ENCODE data around the gene NIPAL3. TPM values are rescaled to one million over a fixed set of nuclear protein-coding genes. Genes with fewer than 3 reads are reported as not detected.
"Not testable (repeated sequence)": the region's sequence is repeated elsewhere in the genome, so short reads cannot be mapped to it uniquely, and the experiment has no call there.

NIPAL3 gene
- total RNA-seq, 1 donor, result 31.8 TPM

- no peaks in the 10 kb centered on the region for H3K27me3 ChIP-seq (ENCODE audit: insufficient read depth, low read length)
- H2AFZ ChIP-seq (ENCODE audit: low read length), result no peak overlapping the region
- H3K79me2 ChIP-seq (ENCODE audit: insufficient read depth, low read length), result no peaks in the 10 kb centered on the region
- no peak for TF ChIP-seq CTCF (IDR thresholded peaks at IDR 0.05; ENCODE audit: extremely low read depth, low read depth, low read length)
- no peaks in the 10 kb centered on the region for H3K4me1 ChIP-seq (ENCODE audit: insufficient read depth, low read length)
- no peak overlapping the region for H3K4me2 ChIP-seq (ENCODE audit: insufficient read depth, low read length)
- no peak overlapping the region for H3K4me3 ChIP-seq (ENCODE audit: insufficient read depth, low read length)
- H3K27ac ChIP-seq (ENCODE audit: low read depth, low read length), result no peak overlapping the region
- no peak for DNase-seq (ENCODE audit: insufficient read length, low spot score, missing footprints)
- H4K20me1 ChIP-seq (ENCODE audit: insufficient read depth, low read length), result no peaks in the 10 kb centered on the region
- H3K36me3 ChIP-seq (ENCODE audit: insufficient read depth, low read length), result no peaks in the 10 kb centered on the region
- no peaks in the 10 kb centered on the region for H3K9me3 ChIP-seq (ENCODE audit: low read depth, low read length)
These were observed 93.3 kb downstream of the NIPAL3 start for GRCh38 chr1:24508911-24509310.

GRCh38 chr1:24513706-24514105 lies 98.1 kb downstream of the NIPAL3 start:
- H3K4me2 ChIP-seq (ENCODE audit: insufficient read depth, low read length), result no peak overlapping the region
- DNase-seq (ENCODE audit: insufficient read length, low spot score, missing footprints), result no peak
- H3K36me3 ChIP-seq (ENCODE audit: insufficient read depth, low read length), result no peaks in the 10 kb centered on the region
- H3K79me2 ChIP-seq (ENCODE audit: insufficient read depth, low read length), result no peaks in the 10 kb centered on the region
- no peak overlapping the region for H2AFZ ChIP-seq (ENCODE audit: low read length)
- H3K4me1 ChIP-seq (ENCODE audit: insufficient read depth, low read length), result no peaks in the 10 kb centered on the region
- no peaks in the 10 kb centered on the region for H3K9me3 ChIP-seq (ENCODE audit: low read depth, low read length)
- no peak overlapping the region for H3K27ac ChIP-seq (ENCODE audit: low read depth, low read length)
- no peak overlapping the region for H3K4me3 ChIP-seq (ENCODE audit: insufficient read depth, low read length)
- no peaks in the 10 kb centered on the region for H4K20me1 ChIP-seq (ENCODE audit: insufficient read depth, low read length)
- no peak for TF ChIP-seq CTCF (IDR thresholded peaks at IDR 0.05; ENCODE audit: extremely low read depth, low read depth, low read length)
- H3K27me3 ChIP-seq (ENCODE audit: insufficient read depth, low read length), result no peaks in the 10 kb centered on the region

GRCh38 chr1:24514946-24515345 lies 99.3 kb downstream of the NIPAL3 start:
- no peaks in the 10 kb centered on the region for H3K36me3 ChIP-seq (ENCODE audit: insufficient read depth, low read length)
- no peak for TF ChIP-seq CTCF (IDR thresholded peaks at IDR 0.05; ENCODE audit: extremely low read depth, low read depth, low read length)
- no peaks in the 10 kb centered on the region for H3K79me2 ChIP-seq (ENCODE audit: insufficient read depth, low read length)
- H3K4me1 ChIP-seq (ENCODE audit: insufficient read depth, low read length), result no peaks in the 10 kb centered on the region
- H3K4me2 ChIP-seq (ENCODE audit: insufficient read depth, low read length), result no peak overlapping the region
- no peak for DNase-seq (ENCODE audit: insufficient read length, low spot score, missing footprints)
- no peak overlapping the region for H3K27ac ChIP-seq (ENCODE audit: low read depth, low read length)
- no peaks in the 10 kb centered on the region for H3K9me3 ChIP-seq (ENCODE audit: low read depth, low read length)
- no peaks in the 10 kb centered on the region for H3K27me3 ChIP-seq (ENCODE audit: insufficient read depth, low read length)
- H4K20me1 ChIP-seq (ENCODE audit: insufficient read depth, low read length), result no peaks in the 10 kb centered on the region
- H2AFZ ChIP-seq (ENCODE audit: low read length), result no peak overlapping the region
- H3K4me3 ChIP-seq (ENCODE audit: insufficient read depth, low read length), result no peak overlapping the region

- H3K4me1 ChIP-seq (ENCODE audit: insufficient read depth, low read length); H3K27ac ChIP-seq (ENCODE audit: low read depth, low read length); H3K9me3 ChIP-seq (ENCODE audit: low read depth, low read length); H3K36me3 ChIP-seq (ENCODE audit: insufficient read depth, low read length); H2AFZ ChIP-seq (ENCODE audit: low read length); H3K27me3 ChIP-seq (ENCODE audit: insufficient read depth, low read length); H3K4me2 ChIP-seq (ENCODE audit: insufficient read depth, low read length); H4K20me1 ChIP-seq (ENCODE audit: insufficient read depth, low read length); H3K4me3 ChIP-seq (ENCODE audit: insufficient read depth, low read length); DNase-seq (ENCODE audit: insufficient read length, low spot score, missing footprints); H3K79me2 ChIP-seq (ENCODE audit: insufficient read depth, low read length): not testable (repeated sequence)
These were observed 100.1 kb downstream of the NIPAL3 start for GRCh38 chr1:24515671-24516209.

Measured in osteoblast (primary cell).